ENCODE data around the gene RCC2.

Gene RCC2

GRCh38 chr1:17365293-17365692 is 74.2 kb downstream of the RCC2 start:
- no peak for ATAC-seq
- TF ChIP-seq TCF4 (CRISPR knock-in tag; IDR thresholded peaks at IDR 0.05; ENCODE audit: borderline replicate concordance) = no peak
- TF ChIP-seq ZC3H10 (CRISPR knock-in tag; IDR thresholded peaks at IDR 0.05) = no peak

GRCh38 chr1:17363771-17364170 is 75.7 kb downstream of the RCC2 start:
- ATAC-seq = no peak
- no peak for TF ChIP-seq PATZ1 (CRISPR knock-in tag; IDR thresholded peaks at IDR 0.05; ENCODE audit: borderline replicate concordance)
- TF ChIP-seq ZFP3 (CRISPR knock-in tag; IDR thresholded peaks at IDR 0.05) = no peak
- TF ChIP-seq ZNF565 (CRISPR knock-in tag; conservative IDR thresholded peaks at IDR 0.05; ENCODE audit: low read depth) = no peak
- TF ChIP-seq TOX (CRISPR knock-in tag; IDR thresholded peaks at IDR 0.05; ENCODE audit: borderline replicate concordance) = no peak
- no peak for TF ChIP-seq ZFP30 (CRISPR knock-in tag; IDR thresholded peaks at IDR 0.05)
- no peak for TF ChIP-seq ZNF8 (CRISPR knock-in tag; IDR thresholded peaks at IDR 0.05)
- TF ChIP-seq BACH2 (CRISPR knock-in tag; IDR thresholded peaks at IDR 0.05; ENCODE audit: borderline replicate concordance) = no peak
- no peak for TF ChIP-seq OSR1 (CRISPR knock-in tag; IDR thresholded peaks at IDR 0.05)
- no peak for TF ChIP-seq CSRNP3 (CRISPR knock-in tag; IDR thresholded peaks at IDR 0.05)
- no peak for TF ChIP-seq TCF4 (CRISPR knock-in tag; IDR thresholded peaks at IDR 0.05; ENCODE audit: borderline replicate concordance)
- no peak for TF ChIP-seq ARNTL (CRISPR knock-in tag; IDR thresholded peaks at IDR 0.05; ENCODE audit: borderline replicate concordance, low read depth)
- TF ChIP-seq POU6F1 (CRISPR knock-in tag; IDR thresholded peaks at IDR 0.05; ENCODE audit: borderline replicate concordance, low read depth) = no peak

- no peak for ATAC-seq
- TF ChIP-seq ZC3H10 (CRISPR knock-in tag; IDR thresholded peaks at IDR 0.05) = no peak
- no peak for TF ChIP-seq BACH2 (CRISPR knock-in tag; IDR thresholded peaks at IDR 0.05; ENCODE audit: borderline replicate concordance)
- TF ChIP-seq OSR1 (CRISPR knock-in tag; IDR thresholded peaks at IDR 0.05) = no peak
- no peak for TF ChIP-seq ZNF565 (CRISPR knock-in tag; conservative IDR thresholded peaks at IDR 0.05; ENCODE audit: low read depth)
- TF ChIP-seq PPARA (CRISPR knock-in tag; IDR thresholded peaks at IDR 0.05; ENCODE audit: borderline replicate concordance) = no peak
- no peak for TF ChIP-seq TOX (CRISPR knock-in tag; IDR thresholded peaks at IDR 0.05; ENCODE audit: borderline replicate concordance)
- no peak for TF ChIP-seq ZFP3 (CRISPR knock-in tag; IDR thresholded peaks at IDR 0.05)
- no peak for TF ChIP-seq ESRRG (CRISPR knock-in tag; IDR thresholded peaks at IDR 0.05)
- no peak for TF ChIP-seq TCF4 (CRISPR knock-in tag; IDR thresholded peaks at IDR 0.05; ENCODE audit: borderline replicate concordance)
- TF ChIP-seq PATZ1 (CRISPR knock-in tag; IDR thresholded peaks at IDR 0.05; ENCODE audit: borderline replicate concordance) = no peak
- no peak for TF ChIP-seq CSDC2 (CRISPR knock-in tag; IDR thresholded peaks at IDR 0.05)
Measured at GRCh38 chr1:17363351-17363750, 76.1 kb downstream of the RCC2 start.

- no peak for ATAC-seq
- TF ChIP-seq TSHZ2 (CRISPR knock-in tag; IDR thresholded peaks at IDR 0.05) (no peak), RARB (CRISPR knock-in tag; IDR thresholded peaks at IDR 0.05) (no peak), GLIS3 (CRISPR knock-in tag; IDR thresholded peaks at IDR 0.05) (no peak), TOX (CRISPR knock-in tag; IDR thresholded peaks at IDR 0.05; ENCODE audit: borderline replicate concordance) (no peak), CSRNP3 (CRISPR knock-in tag; IDR thresholded peaks at IDR 0.05) (no peak), BACH2 (CRISPR knock-in tag; IDR thresholded peaks at IDR 0.05; ENCODE audit: borderline replicate concordance) (no peak), PPARA (CRISPR knock-in tag; IDR thresholded peaks at IDR 0.05; ENCODE audit: borderline replicate concordance) (no peak), ARNTL (CRISPR knock-in tag; IDR thresholded peaks at IDR 0.05; ENCODE audit: borderline replicate concordance, low read depth) (no peak), ZFP3 (CRISPR knock-in tag; IDR thresholded peaks at IDR 0.05) (no peak), CSDC2 (CRISPR knock-in tag; IDR thresholded peaks at IDR 0.05) (no peak), OSR1 (CRISPR knock-in tag; IDR thresholded peaks at IDR 0.05) (no peak), CREB5 (CRISPR knock-in tag; IDR thresholded peaks at IDR 0.05; ENCODE audit: low read depth) (no peak)
Measured at GRCh38 chr1:17361687-17362086, 77.8 kb downstream of the RCC2 start.
